Colonic mucosa (tissue), 4 donors: Measurements from ENCODE around the gene SLC38A9. TPM values are rescaled to one million over a fixed set of nuclear protein-coding genes. Genes with fewer than 3 reads are reported as not detected.
A peak's percentile ranks its signal among the peaks of the same experiment; 100 is the strongest.

Source experiments
- DNase-seq: peaks from one replicate; pipeline ENCODE4 v3.0.0-alpha.2; 2020
- H3K27ac ChIP-seq: fragments of 200-600 bp; one replicate; pipeline ENCODE4 v1.8.0; 2021
- H3K27me3 ChIP-seq: fragments of 200-600 bp; one replicate; pipeline ENCODE4 v1.8.0; 2021
- H3K36me3 ChIP-seq: fragments of 200-600 bp; one replicate; pipeline ENCODE4 v1.8.0; 2021
- H3K4me1 ChIP-seq: fragments of 200-600 bp; one replicate; pipeline ENCODE4 v1.8.0; 2021; ENCODE audit warnings: mild to moderate bottlenecking
- H3K4me3 ChIP-seq: fragments of 200-600 bp; one replicate; pipeline ENCODE4 v1.8.0; 2021
- H3K9ac ChIP-seq, 2 donors: one replicate each; pipeline ENCODE4 v1.7.0; 2013; ENCODE audit warnings: control low read depth in 2 of 2, low read depth in 2 of 2, low read length in 2 of 2
- H3K9me3 ChIP-seq: fragments of 200-600 bp; one replicate; pipeline ENCODE4 v1.8.0; 2021
- CTCF ChIP-seq: fragments of 200-600 bp; IDR thresholded peaks from one replicate; pipeline ENCODE4 v1.8.0; 2022; ENCODE audit warnings: antibody characterized with exemption, mild to moderate bottlenecking
- intact Hi-C: fragments of 100-400 bp; cut with DNase I; formaldehyde crosslinking; loops from one replicate; pipeline ENCODE4 v1.14.1; 2022
- total RNA-seq, 2 donors: library from RNA; stranded (reverse); fragmentation: NEBNext Ultra II Directional in 1 of 2; extraction: Animal tissue kit (Norgen Biotek cat#: 25700) in 1 of 2; gene quantifications; one replicate each; pipeline ENCODE4 v1.2.1, GENCODE V29; 2021
- donor health status: healthy.
- donor health status: DM: no; HTN: no; CAD: no.
- donor health status: DM: no; HTN: no; CAD: no.

Gene SLC38A9
- total RNA-seq, 2 donors from 2014 or later: 17.3 to 20.0 TPM

- Histone ChIP-seq H3K4me1 (peaks cover 15% of the 10 kb centered on the region), H3K4me3 (no peak overlapping the region), H3K36me3 (no peaks in the 10 kb centered on the region), H3K27ac (peak overlapping the region; percentile 72), H3K9me3 (no peaks in the 10 kb centered on the region), H3K9ac (peak overlapping the region in 1 of 2 donors; percentile 76), H3K27me3 (no peaks in the 10 kb centered on the region)
- peak; percentile 38 for DNase-seq
- TF ChIP-seq CTCF: no peak
- intact Hi-C loops: loop anchor here (5.0 kb wide), 1 partner anchor 68 kb away; the partner anchor contains the start of gene PLPP1
These were observed 111.5 kb downstream of the SLC38A9 start for GRCh38 chr5:55600497-55601203.

- H3K36me3 ChIP-seq: no peaks in the 10 kb centered on the region
- H3K27me3 ChIP-seq: no peaks in the 10 kb centered on the region
- H3K9me3 ChIP-seq: no peaks in the 10 kb centered on the region
- H3K27ac ChIP-seq: peak overlapping the region; percentile 72
- TF ChIP-seq CTCF: no peak
- peaks cover 15% of the 10 kb centered on the region for H3K4me1 ChIP-seq
- H3K4me3 ChIP-seq: no peak overlapping the region
- DNase-seq: no peak
- H3K9ac ChIP-seq: peak overlapping the region in 1 of 2 donors; percentile 76
- intact Hi-C loops: loop anchor here (5.0 kb wide), 1 partner anchor 68 kb away; the partner anchor contains the start of gene PLPP1
These were observed 112.0 kb downstream of the SLC38A9 start for GRCh38 chr5:55600086-55600485.

DNA sequence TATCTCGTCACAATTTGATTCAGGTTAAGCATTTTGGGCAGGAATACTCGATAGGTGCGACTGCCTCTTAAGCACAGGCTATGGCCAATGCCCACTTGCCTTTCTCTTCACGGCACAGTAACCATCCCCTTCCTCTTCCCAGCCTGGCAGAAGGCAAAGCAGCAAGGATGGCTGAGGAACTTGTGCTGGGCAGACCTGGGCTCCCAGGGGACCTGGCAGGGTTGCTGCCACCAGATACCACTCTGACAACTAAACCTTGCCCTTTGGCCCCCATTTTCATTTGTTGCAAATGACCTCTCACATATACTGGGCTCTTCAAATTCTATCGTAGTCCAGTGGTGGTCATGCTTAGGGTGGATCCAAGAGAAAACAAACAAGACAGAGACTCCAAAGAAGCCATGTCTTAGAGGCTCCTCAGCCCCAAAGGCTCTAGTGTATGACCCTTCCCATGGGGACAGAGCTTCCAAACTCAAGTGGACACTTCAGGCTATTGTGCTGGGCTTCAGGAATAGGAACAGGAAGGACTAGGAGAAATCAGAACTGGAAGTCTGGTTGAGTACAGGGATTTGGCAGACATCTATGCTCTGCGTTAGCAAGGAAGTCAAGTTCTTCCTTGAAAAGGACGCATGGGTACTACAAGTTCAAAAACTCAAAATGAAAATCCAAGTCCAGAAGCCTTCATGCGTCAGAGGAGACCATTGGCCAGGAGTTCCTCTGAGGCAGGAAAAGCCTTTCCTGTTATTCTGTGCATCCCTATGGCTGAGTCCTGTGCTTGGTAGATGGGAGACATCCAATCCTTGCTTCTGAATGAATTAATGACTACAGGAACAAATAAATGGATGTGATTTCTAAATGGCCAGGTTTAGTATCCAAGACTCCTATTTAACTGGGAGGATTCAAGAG is 112.7 kb downstream of the SLC38A9 start:
- no peak for TF ChIP-seq CTCF
- no peak for DNase-seq
- Histone ChIP-seq H3K4me1 (peaks cover 15% of the 10 kb centered on the region), H3K36me3 (no peaks in the 10 kb centered on the region), H3K9ac (peak overlapping the region in 1 of 2 donors; percentile 76), H3K4me3 (no peak overlapping the region), H3K27me3 (no peaks in the 10 kb centered on the region), H3K9me3 (no peaks in the 10 kb centered on the region), H3K27ac (peak overlapping the region; percentile 72)
- intact Hi-C loops: loop anchor here (5.0 kb wide), 1 partner anchor 67 kb away; the partner anchor contains the start of gene PLPP1

GRCh38 chr5:55597014-55597981 is 114.8 kb downstream of the SLC38A9 start:
- H3K9ac ChIP-seq: no peak overlapping the region
- peaks cover 15% of the 10 kb centered on the region for H3K4me1 ChIP-seq
- DNase-seq: peak; percentile 60
- no peak overlapping the region for H3K4me3 ChIP-seq
- H3K9me3 ChIP-seq: no peaks in the 10 kb centered on the region
- no peak for TF ChIP-seq CTCF
- H3K27ac ChIP-seq: peak overlapping the region; percentile 45
- intact Hi-C loops: no loop called here
- no peaks in the 10 kb centered on the region for H3K36me3 ChIP-seq
- no peaks in the 10 kb centered on the region for H3K27me3 ChIP-seq

- Histone ChIP-seq H3K4me3 (no peak overlapping the region), H3K36me3 (no peaks in the 10 kb centered on the region), H3K9me3 (no peaks in the 10 kb centered on the region), H3K27me3 (no peaks in the 10 kb centered on the region), H3K4me1 (peaks cover 11% of the 10 kb centered on the region), H3K27ac (no peak overlapping the region), H3K9ac (no peak overlapping the region)
- TF ChIP-seq CTCF: no peak
- intact Hi-C loops: no loop called here
- DNase-seq: no peak
These were observed 117.5 kb downstream of the SLC38A9 start for GRCh38 chr5:55594671-55595070.
